K562 (cell line): ENCODE data around the gene SH3D21.

Source experiments
- DPF2 ChIP-seq: fragments of 450-650 bp; IDR thresholded peaks from 2 replicates; pipeline ENCODE4 v1.6.1; 2016
- EP300 ChIP-seq: IDR thresholded peaks from 2 replicates; pipeline ENCODE4 v1.6.1; 2012; ENCODE audit warnings: low read length, improper control_type of control experiment
- FOS ChIP-seq: IDR thresholded peaks from 3 replicates; pipeline ENCODE4 v1.6.1; 2011; ENCODE audit not compliant: insufficient read length; ENCODE audit errors: extremely low read depth
- HCFC1 ChIP-seq: IDR thresholded peaks from 2 replicates; pipeline ENCODE4 v1.6.1; 2012; ENCODE audit warnings: low read depth, low read length, improper control_type of control experiment
- MAFF ChIP-seq: IDR thresholded peaks from 2 replicates; pipeline ENCODE4 v1.6.1; 2012; ENCODE audit warnings: low read length, improper control_type of control experiment
- MEF2A ChIP-seq: IDR thresholded peaks from 2 replicates; pipeline ENCODE4 v1.6.1; 2011; ENCODE audit warnings: low read depth, mild to moderate bottlenecking, low read length, moderate library complexity; ENCODE audit not compliant: control insufficient read depth
- NFE2 ChIP-seq: IDR thresholded peaks from 2 replicates; pipeline ENCODE4 v1.6.1; 2014; ENCODE audit warnings: antibody characterized with exemption, low read depth
- PBX2 ChIP-seq, 2 experiments: IDR thresholded peaks in 1 of 2; conservative IDR thresholded peaks in 1 of 2; 2 replicates each; pipeline ENCODE4 v1.6.1; 2016; ENCODE audit warnings: low read depth in 2 of 2, mild to moderate bottlenecking in 1 of 2, missing compliant biosample characterization in 1 of 2, missing genetic modification characterization in 1 of 2, moderate library complexity in 1 of 2
- SMC3 ChIP-seq: conservative IDR thresholded peaks from 2 replicates; pipeline ENCODE4 v1.6.1; 2011; ENCODE audit warnings: low read depth, low read length, improper control_type of control experiment; ENCODE audit not compliant: insufficient read depth
- SPI1 ChIP-seq: IDR thresholded peaks from 2 replicates; pipeline ENCODE4 v1.6.1; 2011; ENCODE audit warnings: low read depth, low read length, control low read depth, borderline replicate concordance
- SRSF1 ChIP-seq: fragments of 200-400 bp; formaldehyde crosslinking; IDR thresholded peaks from 2 replicates; pipeline ENCODE4 v1.6.1; 2017; ENCODE audit warnings: mild to moderate bottlenecking, low read depth, low read length, moderate library complexity
- TARDBP ChIP-seq: fragments of 450-650 bp; IDR thresholded peaks from 2 replicates; pipeline ENCODE4 v1.6.1; 2016
- ZNF431 ChIP-seq: sonication (generic); formaldehyde crosslinking; IDR thresholded peaks from 2 replicates; pipeline ENCODE4 v1.8.0; 2022; ENCODE audit warnings: mild to moderate bottlenecking, missing genetic modification reagents

- TF ChIP-seq EP300, result no peak
- TF ChIP-seq MAFF, result no peak
- no peak for TF ChIP-seq HCFC1
- TF ChIP-seq ZNF431 (CRISPR knock-in tag), result no peak
- no peak for TF ChIP-seq SPI1
- TF ChIP-seq SRSF1, result no peak
- TF ChIP-seq NFE2, result no peak
- no peak for TF ChIP-seq SMC3
- TF ChIP-seq PBX2 (CRISPR knock-in tag; IDR thresholded peaks at IDR 0.05; ENCODE audit: low read depth), result no peak
- no peak for TF ChIP-seq PBX2 (tag; conservative IDR thresholded peaks at IDR 0.05; ENCODE audit: low read depth)
- no peak for TF ChIP-seq DPF2
- no peak for TF ChIP-seq MEF2A
- no peak for TF ChIP-seq TARDBP
- no peak for TF ChIP-seq FOS
These were observed 45.2 kb downstream of the SH3D21 start for GRCh38 chr1:36351227-36351977.
